Naive thymus-derived CD4-positive, alpha-beta T cell (primary cell): ENCODE measurements around the gene MAPK14. TPM values are rescaled to one million over a fixed set of nuclear protein-coding genes. Genes with fewer than 3 reads are reported as not detected.
"Not testable (repeated sequence)": the region's sequence is repeated elsewhere in the genome, so short reads cannot be mapped to it uniquely, and the experiment has no call there.

Experiments used
- ATAC-seq: fragments of 150-1000 bp; cut with Tn5 transposase; 2 replicates; pipeline ENCODE4 v1.10.0; 2021; ENCODE audit warnings: mild to moderate bottlenecking, moderate library complexity
- CTCF ChIA-PET: fragments of 350-600 bp; sonication (Branson Sonifier 250); formaldehyde crosslinking; loops from one replicate; lab custom pipeline; 2021; ENCODE audit warnings: antibody characterized with exemption; lab: Charles Lee
- POLR2A ChIA-PET: fragments of 350-600 bp; sonication (Branson Sonifier 250); formaldehyde crosslinking; loops from one replicate; lab custom pipeline; 2021; ENCODE audit warnings: antibody characterized with exemption, inconsistent platforms; lab: Charles Lee
- DNase-seq, 9 donors: peaks; one replicate each; pipeline versions ENCODE4 v3.0.0 to v3.0.0-alpha.2; 2020 to 2022; ENCODE audit warnings: mixed read lengths in 1 of 9
- H3K27ac ChIP-seq: one replicate; pipeline ENCODE4 v1.7.0; 2013; ENCODE audit warnings: mild to moderate bottlenecking, low read depth, low read length, moderate library complexity
- H3K27me3 ChIP-seq, 2 donors: one replicate each; pipeline ENCODE4 v1.7.0; 2013; ENCODE audit warnings: low read length in 2 of 2, mild to moderate bottlenecking in 2 of 2, moderate library complexity in 2 of 2; ENCODE audit not compliant: control insufficient read depth in 2 of 2, insufficient read depth in 2 of 2
- H3K36me3 ChIP-seq, 3 experiments: 1 replicate in 2 of 3; 2 replicates in 1 of 3; pipeline ENCODE4 v1.7.0; 2013; ENCODE audit warnings: low read length in 3 of 3, mild to moderate bottlenecking in 3 of 3, moderate library complexity in 1 of 3; ENCODE audit not compliant: insufficient read depth in 3 of 3, control insufficient read depth in 2 of 3
- H3K4me1 ChIP-seq, 2 donors: one replicate each; pipeline ENCODE4 v1.7.0; 2013; ENCODE audit warnings: low read length in 2 of 2, mild to moderate bottlenecking in 2 of 2, moderate library complexity in 1 of 2; ENCODE audit not compliant: control insufficient read depth in 2 of 2, insufficient read depth in 2 of 2
- H3K4me3 ChIP-seq: 2 replicates; pipeline ENCODE4 v1.7.0; 2013; ENCODE audit warnings: mild to moderate bottlenecking, low read length
- H3K9me3 ChIP-seq, 3 experiments: 1 replicate in 2 of 3; 2 replicates in 1 of 3; pipeline ENCODE4 v1.7.0; 2013; ENCODE audit warnings: low read length in 3 of 3; ENCODE audit not compliant: control insufficient read depth in 2 of 3
- H3K27ac Mint-ChIP-seq, 9 donors: one replicate each; pipeline ENCODE4 v1.8.0; 2020 to 2022; ENCODE audit warnings: mixed read lengths in 9 of 9, mild to moderate bottlenecking in 8 of 9, moderate library complexity in 5 of 9, inconsistent platforms in 2 of 9
- H3K27me3 Mint-ChIP-seq, 5 donors: one replicate each; pipeline ENCODE4 v1.8.0; 2021 to 2022; ENCODE audit warnings: mixed read lengths in 5 of 5, mild to moderate bottlenecking in 1 of 5
- H3K36me3 Mint-ChIP-seq, 5 donors: one replicate each; pipeline ENCODE4 v1.8.0; 2020 to 2022; ENCODE audit warnings: mixed read lengths in 5 of 5, mild to moderate bottlenecking in 3 of 5, inconsistent platforms in 1 of 5
- H3K4me1 Mint-ChIP-seq, 7 donors: one replicate each; pipeline ENCODE4 v1.8.0; 2020 to 2022; ENCODE audit warnings: mixed read lengths in 7 of 7, mild to moderate bottlenecking in 3 of 7, inconsistent platforms in 1 of 7
- H3K4me3 Mint-ChIP-seq, 10 donors: one replicate each; pipeline ENCODE4 v1.8.0; 2020 to 2022; ENCODE audit warnings: mild to moderate bottlenecking in 10 of 10, mixed read lengths in 10 of 10, moderate library complexity in 6 of 10, inconsistent platforms in 2 of 10
- H3K9me3 Mint-ChIP-seq, 11 donors: one replicate each; pipeline ENCODE4 v1.8.0; 2020 to 2022; ENCODE audit warnings: mixed read lengths in 11 of 11, mild to moderate bottlenecking in 4 of 11, inconsistent platforms in 1 of 11, moderate library complexity in 1 of 11
- intact Hi-C, 2 donors: fragments of 100-400 bp; cut with micrococcal nuclease; formaldehyde crosslinking; loops; one replicate each; pipeline ENCODE4 v1.15.1; 2023
- polyA plus RNA-seq, 2 donors: library from polyadenylated mRNA; unstranded; fragments of 300-500 nt; fragmentation: Illumina TruSeq; gene quantifications; one replicate each; pipeline ENCODE4 v1.2.3, GENCODE V29; 2021
- total RNA-seq, 6 experiments: library from RNA in 5 of 6; stranded (reverse) in 5 of 6; gene quantifications; 1 replicate in 5 of 6; 2 replicates in 1 of 6; pipeline ENCODE4 v1.2.3 and lab custom pipeline; 2021 to 2026

Gene MAPK14
- total and polyA plus RNA-seq, 7 experiments from 2014 or later = 43.2 to 81.0 (median 60.5) TPM

- H3K4me1 ChIP-seq = peaks cover 44 to 51% of the 10 kb centered on the region in 2 donors
- no peak overlapping the region for H3K4me3 ChIP-seq
- Mint-ChIP-seq H3K27me3 (no peaks in the 10 kb centered on the region), H3K27ac (peak overlapping the region in 4 of 9 donors; percentile 25 to 96 (median 57)), H3K36me3 (no peaks in the 10 kb centered on the region), H3K4me1 (peaks cover 42 to 77% (median 69%) of the 10 kb centered on the region in 7 donors), H3K9me3 (peaks cover 0 to 2% (median 0%) of the 10 kb centered on the region in 11 donors), H3K4me3 (no peak overlapping the region)
- ATAC-seq (peak; percentile 58), DNase-seq (no peak)
- no peaks in the 10 kb centered on the region for H3K27me3 ChIP-seq
- CTCF ChIA-PET = interaction anchor here (0.5 to 1.1 kb wide), 3 partner anchors 12 to 104 kb away, joined by 3 read pairs; no protein-coding TSS in a partner anchor
- intact Hi-C loops = loop anchor here in 1 of 2 donors (10.0 kb wide), 2 partner anchors 203 to 467 kb away; partner anchors contain the start of genes SRPK1 and SRSF3
- no peaks in the 10 kb centered on the region for H3K9me3 ChIP-seq
- H3K27ac ChIP-seq = no peak overlapping the region
- H3K36me3 ChIP-seq = no peaks in the 10 kb centered on the region
- POLR2A ChIA-PET = interaction anchor here (0.6 to 1.5 kb wide), 6 partner anchors 10 to 100 kb away, joined by 3 to 6 read pairs (median 4); partner anchors contain the start of genes BRPF3 and MAPK14
Observed at GRCh38 chr6:36127462-36128016, 99.9 kb downstream of the MAPK14 start.

- Histone ChIP-seq H3K36me3 (peaks cover 0 to 4% (median 0%) of the 10 kb centered on the region in 3 experiments), H3K27me3 (no peaks in the 10 kb centered on the region), H3K4me3 (no peak overlapping the region), H3K9me3 (no peaks in the 10 kb centered on the region), H3K4me1 (peaks cover 40 to 49% of the 10 kb centered on the region in 2 donors), H3K27ac (no peak overlapping the region)
- Mint-ChIP-seq H3K4me3 (peak overlapping the region in 4 of 10 donors; percentile 5 to 35 (median 11)), H3K4me1 (peaks cover 42 to 77% (median 69%) of the 10 kb centered on the region in 7 donors), H3K9me3 (peaks cover 0 to 2% (median 0%) of the 10 kb centered on the region in 11 donors), H3K27ac (peak overlapping the region in 4 of 9 donors; percentile 17 to 87 (median 29)), H3K36me3 (peaks cover 0 to 5% (median under 1%) of the 10 kb centered on the region in 5 donors), H3K27me3 (no peaks in the 10 kb centered on the region)
- ATAC-seq = no peak
- ChIA-PET CTCF (interaction anchor here (0.5 kb wide), 1 partner anchor 105 kb away, joined by 3 read pairs; no protein-coding TSS in a partner anchor), POLR2A (interaction anchor here (0.6 kb wide), 1 partner anchor 49 kb away, joined by 3 read pairs; no protein-coding TSS in a partner anchor)
- intact Hi-C loops = loop anchor here in 1 of 2 donors (10.0 kb wide), 2 partner anchors 203 to 467 kb away; partner anchors contain the start of genes SRPK1 and SRSF3
- DNase-seq = no peak
Observed at GRCh38 chr6:36128073-36128472, 100.5 kb downstream of the MAPK14 start.

- peaks cover 33 to 42% of the 10 kb centered on the region in 2 donors for H3K4me1 ChIP-seq
- intact Hi-C loops = loop anchor here in 1 of 2 donors (10.0 kb wide), 2 partner anchors 204 to 466 kb away; partner anchors contain the start of genes SRPK1 and SRSF3
- ChIA-PET POLR2A (interaction anchor here (0.9 kb wide), 1 partner anchor 13 kb away, joined by 3 read pairs; no protein-coding TSS in a partner anchor), CTCF (interaction anchor here (3.3 kb wide), 1 partner anchor 8 kb away, joined by 16 read pairs; no protein-coding TSS in a partner anchor)
- no peaks in the 10 kb centered on the region for H3K27me3 ChIP-seq
- ATAC-seq = no peak
- peak overlapping the region in 6 of 9 donors; percentile 28 to 92 (median 78) for H3K27ac Mint-ChIP-seq
- H3K36me3 ChIP-seq = peaks cover 0 to 11% (median 6%) of the 10 kb centered on the region in 3 experiments
- H3K36me3 Mint-ChIP-seq = peaks cover 0 to 12% (median 7%) of the 10 kb centered on the region in 5 donors
- H3K4me1 Mint-ChIP-seq = peaks cover 42 to 77% (median 69%) of the 10 kb centered on the region in 7 donors
- DNase-seq = no peak
- no peaks in the 10 kb centered on the region for H3K27me3 Mint-ChIP-seq
- no peaks in the 10 kb centered on the region for H3K9me3 ChIP-seq
- H3K9me3 Mint-ChIP-seq = peaks cover 0 to 2% (median 0%) of the 10 kb centered on the region in 11 donors
- H3K4me3 Mint-ChIP-seq = peak overlapping the region in 8 of 10 donors; percentile 56 to 91 (median 82)
- no peak overlapping the region for H3K27ac ChIP-seq
- no peak overlapping the region for H3K4me3 ChIP-seq
Observed at GRCh38 chr6:36128793-36129192, 101.2 kb downstream of the MAPK14 start.

- H3K27ac Mint-ChIP-seq = peak overlapping the region in 8 of 9 donors; percentile 59 to 94 (median 84)
- H3K4me3 Mint-ChIP-seq = peak overlapping the region; percentile 36 to 91 (median 77)
- not testable (repeated sequence) for H3K27me3 Mint-ChIP-seq, DNase-seq, ATAC-seq, H3K9me3 Mint-ChIP-seq, H3K4me3 ChIP-seq, H3K27ac ChIP-seq, H3K9me3 ChIP-seq, H3K27me3 ChIP-seq
- H3K4me1 ChIP-seq = peaks cover 31 to 39% of the 10 kb centered on the region in 2 donors
- peaks cover 0 to 16% (median 8%) of the 10 kb centered on the region in 3 experiments for H3K36me3 ChIP-seq
- H3K36me3 Mint-ChIP-seq = peaks cover 0 to 14% (median 9%) of the 10 kb centered on the region in 5 donors
- peaks cover 41 to 73% (median 66%) of the 10 kb centered on the region in 7 donors for H3K4me1 Mint-ChIP-seq
- POLR2A ChIA-PET = interaction anchor here (0.9 to 3.1 kb wide), 6 partner anchors 8 to 66 kb away, joined by 3 to 53 read pairs (median 4); no protein-coding TSS in a partner anchor
- CTCF ChIA-PET = interaction anchor here (3.3 kb wide), 1 partner anchor 8 kb away, joined by 16 read pairs; no protein-coding TSS in a partner anchor
- intact Hi-C loops = loop anchor here in 1 of 2 donors (10.0 kb wide), 2 partner anchors 205 to 465 kb away; partner anchors contain the start of genes SRPK1 and SRSF3
Observed at GRCh38 chr6:36129334-36129733, 101.7 kb downstream of the MAPK14 start.

- Histone ChIP-seq H3K36me3 (peaks cover 0 to 20% (median 8%) of the 10 kb centered on the region in 3 experiments), H3K9me3 (no peaks in the 10 kb centered on the region), H3K27ac (peak within 1 kb of the TSS; percentile 87), H3K4me1 (peaks cover 30 to 37% of the 10 kb centered on the region in 2 donors), H3K4me3 (peak within 1 kb of the TSS; percentile 72), H3K27me3 (no peaks in the 10 kb centered on the region)
- H3K27ac Mint-ChIP-seq = peak within 1 kb of the TSS; percentile 87 to 96 (median 93)
- peaks cover 0 to 16% (median 11%) of the 10 kb centered on the region in 5 donors for H3K36me3 Mint-ChIP-seq
- no peaks in the 10 kb centered on the region for H3K27me3 Mint-ChIP-seq
- intact Hi-C loops = loop anchor here in 1 of 2 donors (2.0 to 10.0 kb wide), 3 partner anchors 205 to 465 kb away; partner anchors contain the start of genes SRPK1 and SRSF3
- ATAC-seq (peak; percentile 39), DNase-seq (peak in 6 of 9 donors; percentile 32 to 52 (median 40))
- peaks cover 0 to 2% (median 0%) of the 10 kb centered on the region in 11 donors for H3K9me3 Mint-ChIP-seq
- peak within 1 kb of the TSS; percentile 85 to 93 (median 89) for H3K4me3 Mint-ChIP-seq
- ChIA-PET CTCF (interaction anchor here (3.3 to 4.5 kb wide), 2 partner anchors 9 to 34 kb away, joined by 16 to 26 read pairs; no protein-coding TSS in a partner anchor), POLR2A (interaction anchor here (0.9 to 3.1 kb wide), 10 partner anchors 8 to 102 kb away, joined by 3 to 53 read pairs (median 9); partner anchors contain the start of genes BRPF3 and MAPK14)
- H3K4me1 Mint-ChIP-seq = peaks cover 42 to 69% (median 62%) of the 10 kb centered on the region in 7 donors
Observed at GRCh38 chr6:36129941-36130666, 102.5 kb downstream of the MAPK14 start, which contains the start of gene MAPK13. Gene MAPK13, plus strand, starts transcription at chr6:36130513. Its CDS starts 70 bp downstream, at chr6:36130583.
